Epidermal melanocyte (primary cell): ENCODE data around the gene PAFAH2.
"Not testable (repeated sequence)": the region's sequence is repeated elsewhere in the genome, so short reads cannot be mapped to it uniquely, and the experiment has no call there.

Experiments used
- DNase-seq: peaks from one replicate; pipeline ENCODE4 v3.0.0; 2011; ENCODE audit warnings: low spot score; ENCODE audit not compliant: insufficient read length

PAFAH2 gene

GRCh38 chr1:25987951-25988350 lies 9.9 kb downstream of the PAFAH2 start:
- DNase-seq: no peak

GRCh38 chr1:25986773-25987172 lies 11.1 kb downstream of the PAFAH2 start:
- not testable (repeated sequence) for DNase-seq

GRCh38 chr1:25985670-25986069 lies 12.2 kb downstream of the PAFAH2 start:
- no peak for DNase-seq

GRCh38 chr1:25985171-25985570 lies 12.7 kb downstream of the PAFAH2 start:
- DNase-seq: no peak

- DNase-seq: no peak
Measured at GRCh38 chr1:25979210-25979609, 18.7 kb downstream of the PAFAH2 start.

- DNase-seq: no peak
Measured at GRCh38 chr1:25978403-25978802, 19.5 kb downstream of the PAFAH2 start.

GRCh38 chr1:25977801-25978200 lies 20.1 kb downstream of the PAFAH2 start:
- DNase-seq: no peak

- DNase-seq: no peak
Measured at GRCh38 chr1:25973610-25974321, 24.1 kb downstream of the PAFAH2 start.

- DNase-seq: no peak
Measured at GRCh38 chr1:25971811-25972180, 26.1 kb downstream of the PAFAH2 start.

- no peak for DNase-seq
Measured at GRCh38 chr1:25971066-25971810, 26.6 kb downstream of the PAFAH2 start.

- no peak for DNase-seq
Measured at GRCh38 chr1:25967308-25967707, 30.6 kb downstream of the PAFAH2 start.

GRCh38 chr1:25959611-25960010 lies 38.3 kb downstream of the PAFAH2 start:
- no peak for DNase-seq

- DNase-seq: peak; percentile 38
Measured at GRCh38 chr1:25958465-25958864, 39.4 kb downstream of the PAFAH2 start.

GRCh38 chr1:25955553-25955952 lies 42.3 kb downstream of the PAFAH2 start:
- no peak for DNase-seq

GRCh38 chr1:25954282-25954938 lies 43.5 kb downstream of the PAFAH2 start:
- DNase-seq: no peak

GRCh38 chr1:25952841-25953401 lies 44.9 kb downstream of the PAFAH2 start:
- DNase-seq: no peak

- DNase-seq: no peak
Measured at GRCh38 chr1:25948641-25949040, 49.2 kb downstream of the PAFAH2 start.

- DNase-seq: no peak
Measured at GRCh38 chr1:25947027-25947426, 50.8 kb downstream of the PAFAH2 start.

GRCh38 chr1:25945761-25946160 lies 52.1 kb downstream of the PAFAH2 start:
- no peak for DNase-seq

- DNase-seq: no peak
Measured at GRCh38 chr1:25944986-25945385, 52.9 kb downstream of the PAFAH2 start.

GRCh38 chr1:25943511-25943910 lies 54.4 kb downstream of the PAFAH2 start:
- DNase-seq: not testable (repeated sequence)

- DNase-seq: no peak
Measured at GRCh38 chr1:25936947-25937346, 60.9 kb downstream of the PAFAH2 start.
